Liver (tissue), 9 donors: ENCODE results near the gene URI1. TPM values are rescaled to one million over a fixed set of nuclear protein-coding genes. Genes with fewer than 3 reads are reported as not detected.

ENCODE experiments used
- DNase-seq: peaks from one replicate; pipeline ENCODE4 v3.0.0-alpha.2; 2017; ENCODE audit warnings: low spot score
- H3K27ac ChIP-seq, 2 donors: one replicate each; pipeline ENCODE4 v1.7.0; 2013; ENCODE audit warnings: inconsistent platforms in 2 of 2, low read length in 2 of 2, control low read depth in 1 of 2, low read depth in 1 of 2, mild to moderate bottlenecking in 1 of 2
- H3K27me3 ChIP-seq, 4 donors: one replicate each; pipeline versions ENCODE4 v1.6.1 to v1.7.0; 2013; ENCODE audit warnings: low read length in 3 of 4, inconsistent platforms in 1 of 4, mild to moderate bottlenecking in 1 of 4, moderate library complexity in 1 of 4; ENCODE audit not compliant: control insufficient read depth in 4 of 4, insufficient read depth in 4 of 4
- H3K36me3 ChIP-seq, 4 donors: one replicate each; pipeline versions ENCODE4 v1.6.1 to v1.7.0; 2013; ENCODE audit warnings: low read length in 3 of 4, mild to moderate bottlenecking in 3 of 4, low read depth in 1 of 4, moderate library complexity in 1 of 4; ENCODE audit not compliant: control insufficient read depth in 4 of 4, insufficient read depth in 3 of 4
- H3K4me1 ChIP-seq, 4 donors: one replicate each; pipeline versions ENCODE4 v1.6.1 to v1.7.0; 2013; ENCODE audit warnings: low read length in 3 of 4, mild to moderate bottlenecking in 3 of 4, moderate library complexity in 1 of 4; ENCODE audit not compliant: control insufficient read depth in 4 of 4, insufficient read depth in 4 of 4
- H3K4me3 ChIP-seq, 3 donors: one replicate each; pipeline versions ENCODE4 v1.6.1 to v1.7.0; 2013; ENCODE audit warnings: low read length in 3 of 3, control low read depth in 1 of 3, low read depth in 1 of 3, mild to moderate bottlenecking in 1 of 3
- H3K9ac ChIP-seq, 2 donors: one replicate each; pipeline ENCODE4 v1.7.0; 2013; ENCODE audit warnings: low read length in 2 of 2, mild to moderate bottlenecking in 2 of 2, moderate library complexity in 2 of 2, control low read depth in 1 of 2, low read depth in 1 of 2
- H3K9me3 ChIP-seq, 4 donors: one replicate each; pipeline versions ENCODE4 v1.6.1 to v1.7.0; 2013; ENCODE audit warnings: low read length in 3 of 4; ENCODE audit not compliant: control insufficient read depth in 4 of 4
- EGR1 ChIP-seq, 2 donors: IDR thresholded peaks; 2 replicates each; pipeline ENCODE4 v1.6.1; 2016 to 2018; ENCODE audit warnings: antibody characterized with exemption in 2 of 2, low read depth in 2 of 2
- FOXA2 ChIP-seq: IDR thresholded peaks from 2 replicates; pipeline ENCODE4 v1.6.1; 2016; ENCODE audit warnings: antibody characterized with exemption
- HNF4A ChIP-seq, 2 donors: conservative IDR thresholded peaks; 2 replicates each; pipeline ENCODE4 v1.6.1; 2016; ENCODE audit warnings: antibody characterized with exemption in 2 of 2, mild to moderate bottlenecking in 2 of 2
- JUND ChIP-seq, 2 donors: IDR thresholded peaks; 2 replicates each; pipeline ENCODE4 v1.6.1; 2016; ENCODE audit warnings: antibody characterized with exemption in 2 of 2
- SP1 ChIP-seq: IDR thresholded peaks from 2 replicates; pipeline ENCODE4 v1.6.1; 2018; ENCODE audit warnings: antibody characterized with exemption, mild to moderate bottlenecking
- TAF1 ChIP-seq: conservative IDR thresholded peaks from 2 replicates; pipeline ENCODE4 v1.6.1; 2016; ENCODE audit warnings: antibody characterized with exemption, mild to moderate bottlenecking
- YY1 ChIP-seq: IDR thresholded peaks from 2 replicates; pipeline ENCODE4 v1.6.1; 2016; ENCODE audit warnings: antibody characterized with exemption, mild to moderate bottlenecking
- WGBS: extraction: QIAGEN DNeasy Blood & Tissue Kit; methylation state at CpG from one replicate; pipeline ENCODE4 v1.1.7; 2013; 5-methylcytosine and 5-hydroxymethylcytosine counted together
- polyA plus RNA-seq, 2 donors: library from polyadenylated mRNA; stranded (reverse) in 1 of 2; unstranded in 1 of 2; fragments of 200-250 nt in 1 of 2; fragments of >200 nt in 1 of 2; fragmentation: Nextera tagmentation in 1 of 2; extraction: Ambion mirVana in 1 of 2; gene quantifications; one replicate each; pipeline versions ENCODE4 v1.2.1 to v1.2.3, GENCODE V29; 2013 to 2015
- total RNA-seq, 2 donors: library from RNA; depleted of rRNA; stranded (reverse); fragments of >200 nt; gene quantifications; one replicate each; pipeline ENCODE4 v1.2.3, GENCODE V29; 2014
- TF ChIP-seq, protein P1 (sequence below): IDR thresholded peaks from 2 replicates; pipeline ENCODE4 v1.6.1; 2016; ENCODE audit warnings: antibody characterized with exemption
- TF ChIP-seq, protein P2 (sequence below): IDR thresholded peaks from 2 replicates; pipeline ENCODE4 v1.6.1; 2016; ENCODE audit warnings: antibody characterized with exemption, mild to moderate bottlenecking
- TF ChIP-seq, protein P3 (sequence below): IDR thresholded peaks from 2 replicates; pipeline ENCODE4 v1.6.1; 2016; ENCODE audit warnings: antibody characterized with exemption
- TF ChIP-seq, protein P4 (sequence below): IDR thresholded peaks from 2 replicates; pipeline ENCODE4 v1.6.1; 2016; ENCODE audit warnings: antibody characterized with exemption
- donor health status: healthy.
- donor health status: healthy.
- donor health status: healthy.
- donor health status: healthy.
- donor health status: healthy.

Gene URI1, protein sequence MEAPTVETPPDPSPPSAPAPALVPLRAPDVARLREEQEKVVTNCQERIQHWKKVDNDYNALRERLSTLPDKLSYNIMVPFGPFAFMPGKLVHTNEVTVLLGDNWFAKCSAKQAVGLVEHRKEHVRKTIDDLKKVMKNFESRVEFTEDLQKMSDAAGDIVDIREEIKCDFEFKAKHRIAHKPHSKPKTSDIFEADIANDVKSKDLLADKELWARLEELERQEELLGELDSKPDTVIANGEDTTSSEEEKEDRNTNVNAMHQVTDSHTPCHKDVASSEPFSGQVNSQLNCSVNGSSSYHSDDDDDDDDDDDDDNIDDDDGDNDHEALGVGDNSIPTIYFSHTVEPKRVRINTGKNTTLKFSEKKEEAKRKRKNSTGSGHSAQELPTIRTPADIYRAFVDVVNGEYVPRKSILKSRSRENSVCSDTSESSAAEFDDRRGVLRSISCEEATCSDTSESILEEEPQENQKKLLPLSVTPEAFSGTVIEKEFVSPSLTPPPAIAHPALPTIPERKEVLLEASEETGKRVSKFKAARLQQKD
- total RNA-seq (10 to 100 TPM; 16.2 to 29.5 TPM), polyA plus RNA-seq (10 to 100 TPM; 12.2 to 15.1 TPM)

DNA sequence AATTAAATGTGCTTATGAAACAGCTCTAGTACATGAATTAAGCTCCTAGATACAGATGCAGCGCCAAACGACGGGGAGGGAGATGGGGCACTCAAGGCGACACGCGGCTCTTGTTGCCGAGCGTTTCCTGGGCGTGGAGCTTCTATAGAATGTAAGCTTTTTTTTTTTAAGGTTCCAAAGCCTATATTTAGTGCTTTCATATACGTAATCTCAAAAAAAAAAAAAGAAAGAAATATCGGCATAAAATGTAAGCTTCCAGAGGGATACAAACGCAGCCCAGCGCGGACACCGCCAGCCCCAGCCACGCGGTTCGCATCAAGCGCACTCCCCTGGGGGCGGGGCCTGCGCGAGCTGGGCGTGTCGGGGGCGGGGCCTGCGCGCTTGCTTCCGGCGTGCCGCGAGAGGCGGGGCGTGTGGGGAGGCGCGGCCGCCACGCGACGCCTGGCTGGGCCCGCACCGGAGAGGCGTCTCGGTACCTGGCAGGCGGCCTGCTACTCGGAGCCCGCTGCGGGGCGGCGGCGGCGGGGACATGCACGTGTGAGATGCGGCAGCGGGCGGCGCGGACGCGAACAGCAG, at the start of gene URI1:
Gene URI1, plus strand, starts transcription at position 412 of the 576 bp plus-strand sequence. CDS start 309 bp downstream, outside the sequence.
- DNase-seq, result peak; percentile 99
- TF ChIP-seq JUND (IDR thresholded peaks at IDR 0.05) (no peak), SP1 (no peak), FOXA2 (no peak), YY1 (no peak), TAF1 (no peak)
- TF ChIP-seq, protein P1, sequence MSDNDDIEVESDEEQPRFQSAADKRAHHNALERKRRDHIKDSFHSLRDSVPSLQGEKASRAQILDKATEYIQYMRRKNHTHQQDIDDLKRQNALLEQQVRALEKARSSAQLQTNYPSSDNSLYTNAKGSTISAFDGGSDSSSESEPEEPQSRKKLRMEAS, result peak; percentile 32
- 2% methylated on average over 59 of the region's 59 CpGs for WGBS
- Histone ChIP-seq H3K9me3 (peaks cover 0 to 5% (median 1%) of the 10 kb centered on the region in 4 donors), H3K27ac (peak within 1 kb of the TSS; percentile 51 to 65), H3K4me1 (peaks cover 7 to 22% (median 9%) of the 10 kb centered on the region in 4 donors), H3K4me3 (peak within 1 kb of the TSS; percentile 81 to 99 (median 85)), H3K36me3 (no peaks in the 10 kb centered on the region), H3K27me3 (no peaks in the 10 kb centered on the region), H3K9ac (peak within 1 kb of the TSS; percentile 42 to 78)

DNA sequence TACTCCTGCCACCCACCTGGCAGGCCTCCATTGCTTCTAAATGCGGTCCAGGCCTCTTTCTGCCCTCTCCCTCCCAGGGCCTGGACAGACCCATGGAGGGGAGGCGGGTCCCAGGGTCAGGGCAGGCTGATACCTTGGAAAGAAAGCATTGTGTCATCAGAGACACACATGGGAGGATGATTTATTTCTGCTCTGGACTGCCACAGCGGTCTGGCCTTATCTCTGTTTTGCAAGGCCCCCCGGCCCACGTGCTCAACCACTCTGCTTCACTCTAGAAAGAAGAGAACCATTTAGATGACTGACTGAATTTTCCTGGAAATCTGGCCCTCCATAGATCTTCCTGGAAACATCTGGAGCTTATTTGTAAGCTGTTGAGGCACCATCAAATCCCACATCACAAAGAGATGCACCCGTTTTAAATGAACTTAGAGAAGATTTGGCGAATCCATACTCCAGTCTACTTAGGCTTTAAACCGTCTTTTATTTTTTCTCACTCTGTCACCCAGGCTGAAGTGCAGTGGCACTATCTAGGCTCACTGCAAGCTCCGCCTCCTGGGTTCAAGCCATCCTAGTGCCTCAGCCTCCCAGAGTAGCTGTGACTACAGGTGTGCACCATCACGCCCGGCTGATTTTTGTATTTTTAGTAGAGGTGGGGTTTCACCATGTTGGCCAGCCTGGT, 48.3 kb upstream of the URI1 start:
- Histone ChIP-seq H3K27me3 (no peaks in the 10 kb centered on the region), H3K27ac (no peak overlapping the region), H3K9ac (no peak overlapping the region), H3K4me3 (no peak overlapping the region), H3K4me1 (no peaks in the 10 kb centered on the region), H3K9me3 (no peaks in the 10 kb centered on the region), H3K36me3 (no peaks in the 10 kb centered on the region)
- WGBS, result 67% methylated on average over 11 of the region's 11 CpGs
- DNase-seq, result no peak
- TF ChIP-seq, protein P2, sequence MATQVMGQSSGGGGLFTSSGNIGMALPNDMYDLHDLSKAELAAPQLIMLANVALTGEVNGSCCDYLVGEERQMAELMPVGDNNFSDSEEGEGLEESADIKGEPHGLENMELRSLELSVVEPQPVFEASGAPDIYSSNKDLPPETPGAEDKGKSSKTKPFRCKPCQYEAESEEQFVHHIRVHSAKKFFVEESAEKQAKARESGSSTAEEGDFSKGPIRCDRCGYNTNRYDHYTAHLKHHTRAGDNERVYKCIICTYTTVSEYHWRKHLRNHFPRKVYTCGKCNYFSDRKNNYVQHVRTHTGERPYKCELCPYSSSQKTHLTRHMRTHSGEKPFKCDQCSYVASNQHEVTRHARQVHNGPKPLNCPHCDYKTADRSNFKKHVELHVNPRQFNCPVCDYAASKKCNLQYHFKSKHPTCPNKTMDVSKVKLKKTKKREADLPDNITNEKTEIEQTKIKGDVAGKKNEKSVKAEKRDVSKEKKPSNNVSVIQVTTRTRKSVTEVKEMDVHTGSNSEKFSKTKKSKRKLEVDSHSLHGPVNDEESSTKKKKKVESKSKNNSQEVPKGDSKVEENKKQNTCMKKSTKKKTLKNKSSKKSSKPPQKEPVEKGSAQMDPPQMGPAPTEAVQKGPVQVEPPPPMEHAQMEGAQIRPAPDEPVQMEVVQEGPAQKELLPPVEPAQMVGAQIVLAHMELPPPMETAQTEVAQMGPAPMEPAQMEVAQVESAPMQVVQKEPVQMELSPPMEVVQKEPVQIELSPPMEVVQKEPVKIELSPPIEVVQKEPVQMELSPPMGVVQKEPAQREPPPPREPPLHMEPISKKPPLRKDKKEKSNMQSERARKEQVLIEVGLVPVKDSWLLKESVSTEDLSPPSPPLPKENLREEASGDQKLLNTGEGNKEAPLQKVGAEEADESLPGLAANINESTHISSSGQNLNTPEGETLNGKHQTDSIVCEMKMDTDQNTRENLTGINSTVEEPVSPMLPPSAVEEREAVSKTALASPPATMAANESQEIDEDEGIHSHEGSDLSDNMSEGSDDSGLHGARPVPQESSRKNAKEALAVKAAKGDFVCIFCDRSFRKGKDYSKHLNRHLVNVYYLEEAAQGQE, result no peak
- TF ChIP-seq, protein P3, sequence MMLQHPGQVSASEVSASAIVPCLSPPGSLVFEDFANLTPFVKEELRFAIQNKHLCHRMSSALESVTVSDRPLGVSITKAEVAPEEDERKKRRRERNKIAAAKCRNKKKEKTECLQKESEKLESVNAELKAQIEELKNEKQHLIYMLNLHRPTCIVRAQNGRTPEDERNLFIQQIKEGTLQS, result no peak
- TF ChIP-seq FOXA2, result no peak
- TF ChIP-seq, protein P4, sequence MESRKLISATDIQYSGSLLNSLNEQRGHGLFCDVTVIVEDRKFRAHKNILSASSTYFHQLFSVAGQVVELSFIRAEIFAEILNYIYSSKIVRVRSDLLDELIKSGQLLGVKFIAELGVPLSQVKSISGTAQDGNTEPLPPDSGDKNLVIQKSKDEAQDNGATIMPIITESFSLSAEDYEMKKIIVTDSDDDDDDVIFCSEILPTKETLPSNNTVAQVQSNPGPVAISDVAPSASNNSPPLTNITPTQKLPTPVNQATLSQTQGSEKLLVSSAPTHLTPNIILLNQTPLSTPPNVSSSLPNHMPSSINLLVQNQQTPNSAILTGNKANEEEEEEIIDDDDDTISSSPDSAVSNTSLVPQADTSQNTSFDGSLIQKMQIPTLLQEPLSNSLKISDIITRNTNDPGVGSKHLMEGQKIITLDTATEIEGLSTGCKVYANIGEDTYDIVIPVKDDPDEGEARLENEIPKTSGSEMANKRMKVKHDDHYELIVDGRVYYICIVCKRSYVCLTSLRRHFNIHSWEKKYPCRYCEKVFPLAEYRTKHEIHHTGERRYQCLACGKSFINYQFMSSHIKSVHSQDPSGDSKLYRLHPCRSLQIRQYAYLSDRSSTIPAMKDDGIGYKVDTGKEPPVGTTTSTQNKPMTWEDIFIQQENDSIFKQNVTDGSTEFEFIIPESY, result no peak
- TF ChIP-seq EGR1 (IDR thresholded peaks at IDR 0.05; ENCODE audit: low read depth in 2 of 2), result no peak
- no peak for TF ChIP-seq SP1
- no peak for TF ChIP-seq HNF4A (conservative IDR thresholded peaks at IDR 0.05)
